Transverse colon (tissue), 4 donors: ENCODE measurements around the gene ABLIM2. TPM values are rescaled to one million over a fixed set of nuclear protein-coding genes. Genes with fewer than 3 reads are reported as not detected.

Experiments
- DNase-seq: peaks from one replicate; pipeline ENCODE4 v3.0.0-alpha.2; 2019
- H3K27ac ChIP-seq, 4 donors: fragments of 200-600 bp; sonication (generic); 2 replicates each; pipeline ENCODE4 v1.5.1; 2016 to 2018; ENCODE audit warnings: inconsistent platforms in 4 of 4
- H3K27me3 ChIP-seq: fragments of 200-600 bp; sonication (generic); 2 replicates; pipeline ENCODE4 v1.5.1; 2017; ENCODE audit warnings: inconsistent platforms
- H3K36me3 ChIP-seq, 4 donors: fragments of 200-600 bp; sonication (generic); 2 replicates each; pipeline ENCODE4 v1.5.1; 2017 to 2019; ENCODE audit warnings: inconsistent platforms in 4 of 4
- H3K4me1 ChIP-seq, 4 donors: fragments of 200-600 bp; sonication (generic); 2 replicates each; pipeline ENCODE4 v1.5.1; 2017 to 2020; ENCODE audit warnings: inconsistent platforms in 4 of 4
- H3K4me3 ChIP-seq, 4 donors: fragments of 200-600 bp; sonication (generic); 1 replicate in 1 of 4; 2 replicates in 3 of 4; pipeline versions ENCODE4 v1.5.1 to v1.6.1; 2017 to 2019; ENCODE audit warnings: inconsistent platforms in 4 of 4
- H3K9me3 ChIP-seq, 2 donors: fragments of 200-600 bp; sonication (generic); 2 replicates each; pipeline ENCODE4 v1.5.1; 2017 to 2019; ENCODE audit warnings: inconsistent platforms in 2 of 2
- EP300 ChIP-seq: sonication (generic); formaldehyde crosslinking; IDR thresholded peaks from one replicate; pipeline ENCODE4 v1.6.1; 2017; ENCODE audit warnings: antibody characterized with exemption, low read depth
- POLR2A ChIP-seq: fragments of 450-650 bp; IDR thresholded peaks from one replicate; pipeline ENCODE4 v1.6.1; 2016; ENCODE audit warnings: antibody characterized with exemption, mild to moderate bottlenecking, moderate library complexity
- POLR2AphosphoS5 ChIP-seq, 3 donors: sonication (generic); formaldehyde crosslinking; IDR thresholded peaks; one replicate each; pipeline ENCODE4 v1.6.1; 2016; ENCODE audit warnings: antibody characterized with exemption in 3 of 3
- WGBS, 2 donors: methylation state at CpG; one replicate each; pipeline ENCODE4 v1.1.5; 2018; ENCODE audit warnings: low coverage in 1 of 2; 5-methylcytosine and 5-hydroxymethylcytosine counted together
- in situ Hi-C, 4 donors: fragments of 200-750 bp; cut with MboI; loops; one replicate each; pipeline versions ENCODE4 v1.15.0 to v1.15.1; 2017; ENCODE audit warnings: low sequenced_read_pairs in 3 of 4, low pct_ligation_motif_present in 1 of 4, low pct_unique_long_range_greater_than_20kb in 1 of 4
- intact Hi-C: fragments of 100-400 bp; cut with DNase I; formaldehyde crosslinking; loops from one replicate; pipeline ENCODE4 v1.15.1; 2023; ENCODE audit warnings: low total_unique reads
- total RNA-seq, 4 donors: library from RNA; depleted of rRNA; stranded (reverse); fragments of >200 nt; gene quantifications; one replicate each; pipeline ENCODE4 v1.1.0, GENCODE V29; 2016
- TF ChIP-seq, protein P1 (sequence below), 5 experiments: fragments of 200-600 bp in 3 of 5; fragments of 450-650 bp in 2 of 5; sonication (generic) in 3 of 5; IDR thresholded peaks; 1 replicate in 2 of 5; 2 replicates in 3 of 5; pipeline ENCODE4 v1.5.1; 2016 to 2017; ENCODE audit warnings: antibody characterized with exemption in 5 of 5, inconsistent platforms in 3 of 5, mild to moderate bottlenecking in 2 of 5, moderate library complexity in 1 of 5

ABLIM2 gene
- total RNA-seq, 4 donors from 2014 or later, result 3.2 to 58.4 (median 14.2) TPM

DNA sequence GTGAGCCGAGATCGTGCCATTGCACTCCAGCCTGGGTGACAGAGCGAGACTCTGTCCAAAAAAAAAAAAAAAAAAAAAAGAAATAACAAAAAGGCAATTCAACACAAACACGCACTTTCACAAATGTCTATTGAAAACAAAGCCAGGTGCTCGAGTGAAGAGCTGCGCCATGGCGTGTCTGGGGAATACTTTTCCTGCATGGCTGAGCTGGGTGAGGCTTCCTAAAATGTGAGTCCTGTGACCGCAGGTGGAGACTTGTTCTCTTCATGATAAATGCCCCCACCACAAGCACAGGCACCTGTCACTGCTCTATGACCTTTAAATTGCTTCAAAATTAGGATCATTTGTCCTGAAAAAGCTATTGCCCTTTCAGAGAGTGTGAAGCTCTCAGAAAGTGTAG, 4.0 kb upstream of the ABLIM2 start:
- peaks cover 8% of the 10 kb centered on the region for H3K27me3 ChIP-seq
- DNase-seq, result no peak
- H3K27ac ChIP-seq, result no peak overlapping the region
- peaks cover 11 to 21% (median 18%) of the 10 kb centered on the region in 4 donors for H3K4me1 ChIP-seq
- H3K9me3 ChIP-seq, result no peaks in the 10 kb centered on the region
- no peaks in the 10 kb centered on the region for H3K36me3 ChIP-seq
- TF ChIP-seq POLR2AphosphoS5 (IDR thresholded peaks at IDR 0.05), result no peak
- TF ChIP-seq, protein P1, sequence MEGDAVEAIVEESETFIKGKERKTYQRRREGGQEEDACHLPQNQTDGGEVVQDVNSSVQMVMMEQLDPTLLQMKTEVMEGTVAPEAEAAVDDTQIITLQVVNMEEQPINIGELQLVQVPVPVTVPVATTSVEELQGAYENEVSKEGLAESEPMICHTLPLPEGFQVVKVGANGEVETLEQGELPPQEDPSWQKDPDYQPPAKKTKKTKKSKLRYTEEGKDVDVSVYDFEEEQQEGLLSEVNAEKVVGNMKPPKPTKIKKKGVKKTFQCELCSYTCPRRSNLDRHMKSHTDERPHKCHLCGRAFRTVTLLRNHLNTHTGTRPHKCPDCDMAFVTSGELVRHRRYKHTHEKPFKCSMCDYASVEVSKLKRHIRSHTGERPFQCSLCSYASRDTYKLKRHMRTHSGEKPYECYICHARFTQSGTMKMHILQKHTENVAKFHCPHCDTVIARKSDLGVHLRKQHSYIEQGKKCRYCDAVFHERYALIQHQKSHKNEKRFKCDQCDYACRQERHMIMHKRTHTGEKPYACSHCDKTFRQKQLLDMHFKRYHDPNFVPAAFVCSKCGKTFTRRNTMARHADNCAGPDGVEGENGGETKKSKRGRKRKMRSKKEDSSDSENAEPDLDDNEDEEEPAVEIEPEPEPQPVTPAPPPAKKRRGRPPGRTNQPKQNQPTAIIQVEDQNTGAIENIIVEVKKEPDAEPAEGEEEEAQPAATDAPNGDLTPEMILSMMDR (IDR thresholded peaks at IDR 0.05), result no peak
- in situ Hi-C loops (loop anchor here in 1 of 4 donors (25.0 kb wide), 1 partner anchor 250 kb away; no protein-coding TSS in a partner anchor), intact Hi-C loops (no loop called here)
- no peak overlapping the region for H3K4me3 ChIP-seq
- 59 to 83% methylated on average over 6 to 8 of the region's 8 CpGs for WGBS, 2 donors

DNA sequence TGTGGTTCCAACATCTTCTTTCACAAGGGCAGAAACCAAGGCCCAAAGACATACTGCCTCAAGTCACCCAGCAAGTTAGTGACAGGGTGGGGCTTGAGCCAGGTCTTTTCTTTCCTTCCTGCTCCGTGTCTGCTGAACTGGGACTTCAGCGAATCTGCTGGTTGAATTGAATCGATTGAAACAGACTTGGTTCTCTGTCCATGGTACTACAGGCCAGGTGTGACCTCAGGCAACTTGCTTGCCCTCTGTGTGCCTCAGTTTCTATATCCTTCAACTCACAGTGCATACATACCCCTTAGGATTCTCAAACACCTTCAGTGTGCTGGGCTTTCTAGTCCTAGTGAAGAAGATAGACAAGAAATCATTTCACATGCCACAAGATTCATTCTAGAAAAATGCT, 2.0 kb upstream of the ABLIM2 start:
- DNase-seq, result no peak
- no peak for TF ChIP-seq POLR2A
- TF ChIP-seq EP300, result no peak
- TF ChIP-seq, protein P1 (IDR thresholded peaks at IDR 0.05), result no peak
- no peak for TF ChIP-seq POLR2AphosphoS5 (IDR thresholded peaks at IDR 0.05)
- 42% methylated on average over 3 of the region's 3 CpGs; no CpG with 5 or more reads in 1 of the 2 donors for WGBS, 2 donors
- Histone ChIP-seq H3K4me3 (no peak overlapping the region), H3K27ac (no peak overlapping the region), H3K4me1 (peaks cover 12 to 24% (median 21%) of the 10 kb centered on the region in 4 donors), H3K27me3 (peaks cover 10% of the 10 kb centered on the region), H3K36me3 (no peaks in the 10 kb centered on the region), H3K9me3 (no peaks in the 10 kb centered on the region)
- intact Hi-C loops, result no loop called here
- in situ Hi-C loops, result loop anchor here in 1 of 4 donors (25.0 kb wide), 1 partner anchor 252 kb away; no protein-coding TSS in a partner anchor

DNA sequence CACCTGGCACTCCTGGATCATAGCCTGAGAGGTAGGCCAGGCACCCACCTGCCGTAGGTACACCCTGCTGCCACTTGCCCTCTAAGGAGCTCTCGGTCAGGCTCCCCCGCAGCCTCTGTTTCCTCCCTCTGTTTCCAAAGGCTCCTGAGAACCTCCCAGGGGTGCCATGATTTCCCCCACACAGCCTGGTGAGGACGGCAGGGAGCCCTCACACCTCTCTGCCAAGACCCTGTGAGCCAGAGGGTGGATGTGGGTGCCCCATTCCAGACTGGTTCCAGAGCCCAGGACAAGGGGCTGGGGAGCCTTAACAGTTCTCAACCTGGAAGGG, 1.6 kb upstream of the ABLIM2 start:
- H3K9me3 ChIP-seq, result no peaks in the 10 kb centered on the region
- peaks cover 10% of the 10 kb centered on the region for H3K27me3 ChIP-seq
- H3K4me1 ChIP-seq, result peaks cover 12 to 24% (median 21%) of the 10 kb centered on the region in 4 donors
- no peak overlapping the region for H3K27ac ChIP-seq
- no peaks in the 10 kb centered on the region for H3K36me3 ChIP-seq
- TF ChIP-seq POLR2AphosphoS5 (IDR thresholded peaks at IDR 0.05) (no peak), EP300 (no peak), POLR2A (no peak)
- TF ChIP-seq, protein P1 (IDR thresholded peaks at IDR 0.05), result no peak
- in situ Hi-C loops, result loop anchor here in 1 of 4 donors (25.0 kb wide), 1 partner anchor 252 kb away; no protein-coding TSS in a partner anchor
- WGBS, 2 donors, result 74% methylated on average over 4 of the region's 4 CpGs; no CpG with 5 or more reads in 1 of the 2 donors
- DNase-seq, result no peak
- no peak overlapping the region for H3K4me3 ChIP-seq
- intact Hi-C loops, result no loop called here

DNA sequence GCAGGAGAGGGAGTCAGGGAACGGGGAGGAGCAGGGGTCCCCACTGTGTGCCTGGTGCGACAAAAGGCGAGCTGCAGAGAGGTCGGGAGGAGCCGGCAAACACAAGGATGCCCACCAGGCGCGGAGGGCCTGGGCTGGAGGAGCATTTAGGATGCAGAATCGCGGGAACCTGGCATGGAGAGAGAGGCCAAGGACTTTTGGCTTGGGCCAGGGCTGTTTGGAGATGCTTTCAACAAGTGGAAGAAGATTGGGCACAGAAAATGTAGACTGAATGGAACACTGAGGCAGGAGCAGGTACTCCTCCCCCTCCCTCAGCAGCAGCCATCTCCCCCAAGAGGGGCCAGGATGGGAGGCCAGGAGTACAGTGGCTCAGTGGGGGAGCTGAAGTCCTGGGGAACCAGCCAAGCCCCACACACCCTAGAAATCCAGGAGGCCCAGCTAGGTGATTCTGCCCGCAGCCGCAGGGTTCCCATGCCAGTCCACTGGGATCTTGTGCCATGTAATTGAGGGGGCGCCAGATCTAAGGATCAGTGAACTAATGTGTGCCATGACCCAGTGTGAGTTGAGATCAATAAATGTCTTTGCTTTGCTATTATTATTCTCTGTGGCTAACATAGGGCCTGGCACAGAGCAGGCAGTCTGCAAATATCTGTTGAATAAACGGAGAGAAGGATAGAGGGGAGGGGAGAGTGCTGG, 1.1 kb upstream of the ABLIM2 start:
- TF ChIP-seq, protein P1 (IDR thresholded peaks at IDR 0.05), result no peak
- TF ChIP-seq EP300, result no peak
- TF ChIP-seq POLR2AphosphoS5 (IDR thresholded peaks at IDR 0.05), result no peak
- TF ChIP-seq POLR2A, result no peak
- DNase-seq, result no peak

More for the DNA sequence above, 1.1 kb upstream of the ABLIM2 start:
- Histone ChIP-seq H3K36me3 (no peaks in the 10 kb centered on the region), H3K4me1 (peaks cover 12 to 24% (median 21%) of the 10 kb centered on the region in 4 donors), H3K27me3 (peaks cover 10% of the 10 kb centered on the region), H3K27ac (peak overlapping the region in 3 of 4 donors; percentile 65 to 84 (median 78)), H3K9me3 (no peaks in the 10 kb centered on the region), H3K4me3 (peak overlapping the region; percentile 44 to 91 (median 72))
- in situ Hi-C loops, result loop anchor here in 1 of 4 donors (25.0 kb wide), 1 partner anchor 253 kb away; no protein-coding TSS in a partner anchor
- intact Hi-C loops, result no loop called here
- WGBS, 2 donors, result 38% methylated on average over 13 of the region's 13 CpGs; no CpG with 5 or more reads in 1 of the 2 donors
